Mesenchymal stem cell (in vitro differentiated cells and primary cell): ENCODE measurements around the gene ACVR1C.

Source experiments
- DNase-seq: peaks from one replicate; pipeline ENCODE4 v3.0.0-alpha.2; 2013
- H2AFZ ChIP-seq: one replicate; pipeline ENCODE4 v1.6.1; 2013; ENCODE audit warnings: low read depth, mild to moderate bottlenecking, control low read depth, inconsistent platforms, low read length, moderate library complexity
- H2AK5ac ChIP-seq: 2 replicates; pipeline ENCODE4 v1.6.1; 2013; ENCODE audit warnings: low read length, moderate library complexity, mild to moderate bottlenecking, inconsistent platforms; ENCODE audit not compliant: severe bottlenecking
- H2BK120ac ChIP-seq: one replicate; pipeline ENCODE4 v1.6.1; 2013; ENCODE audit warnings: low read depth, mild to moderate bottlenecking, inconsistent platforms, low read length, moderate library complexity
- H2BK12ac ChIP-seq, 2 experiments: one replicate each; pipeline ENCODE4 v1.6.1; 2013; ENCODE audit warnings: inconsistent platforms in 2 of 2, low read length in 2 of 2, mild to moderate bottlenecking in 2 of 2, moderate library complexity in 2 of 2, control low read depth in 1 of 2
- H2BK15ac ChIP-seq: one replicate; pipeline ENCODE4 v1.6.1; 2013; ENCODE audit warnings: mild to moderate bottlenecking, low read depth, inconsistent platforms; ENCODE audit not compliant: poor library complexity, severe bottlenecking
- H2BK5ac ChIP-seq: 2 replicates; pipeline ENCODE4 v1.6.1; 2013; ENCODE audit warnings: low read depth, mild to moderate bottlenecking, low read length, control low read depth, inconsistent platforms; ENCODE audit not compliant: poor library complexity, severe bottlenecking
- H3K14ac ChIP-seq, 2 experiments: one replicate each; pipeline ENCODE4 v1.6.1; 2013; ENCODE audit warnings: inconsistent platforms in 2 of 2, low read length in 2 of 2, control low read depth in 1 of 2, mild to moderate bottlenecking in 1 of 2, moderate library complexity in 1 of 2
- H3K18ac ChIP-seq, 2 experiments: one replicate each; pipeline ENCODE4 v1.6.1; 2013; ENCODE audit warnings: inconsistent platforms in 2 of 2, low read length in 2 of 2, control low read depth in 1 of 2, low read depth in 1 of 2, mild to moderate bottlenecking in 1 of 2
- H3K23ac ChIP-seq, 2 experiments: one replicate each; pipeline ENCODE4 v1.6.1; 2013; ENCODE audit warnings: inconsistent platforms in 2 of 2, low read length in 2 of 2, mild to moderate bottlenecking in 2 of 2, moderate library complexity in 2 of 2, control low read depth in 1 of 2
- H3K27ac ChIP-seq: 2 replicates; pipeline ENCODE4 v1.5.1; 2013; ENCODE audit warnings: mild to moderate bottlenecking, moderate library complexity, low read length, control low read depth, inconsistent platforms; ENCODE audit not compliant: poor library complexity, severe bottlenecking
- H3K27me3 ChIP-seq, 2 experiments: 2 replicates each; pipeline versions ENCODE4 v1.6.1 to v1.7.0; 2013; ENCODE audit warnings: low read length in 2 of 2, mild to moderate bottlenecking in 2 of 2, moderate library complexity in 2 of 2, control low read depth in 1 of 2, inconsistent platforms in 1 of 2; ENCODE audit not compliant: control insufficient read depth in 1 of 2, insufficient read depth in 1 of 2
- H3K36me3 ChIP-seq, 2 experiments: 2 replicates each; pipeline versions ENCODE4 v1.6.1 to v1.7.0; 2013; ENCODE audit warnings: low read length in 2 of 2, control low read depth in 1 of 2, inconsistent platforms in 1 of 2, low read depth in 1 of 2, mild to moderate bottlenecking in 1 of 2; ENCODE audit not compliant: insufficient read depth in 2 of 2, control insufficient read depth in 1 of 2
- H3K4ac ChIP-seq, 2 experiments: one replicate each; pipeline ENCODE4 v1.6.1; 2013; ENCODE audit warnings: inconsistent platforms in 2 of 2, low read length in 2 of 2, mild to moderate bottlenecking in 2 of 2, moderate library complexity in 2 of 2, control low read depth in 1 of 2, low read depth in 1 of 2
- H3K4me1 ChIP-seq: 2 replicates; pipeline ENCODE4 v1.6.1; 2013; ENCODE audit warnings: low read depth, low read length, control low read depth; ENCODE audit not compliant: control insufficient read depth, insufficient read depth
- H3K4me2 ChIP-seq: 2 replicates; pipeline ENCODE4 v1.6.1; 2013; ENCODE audit warnings: low read length, mild to moderate bottlenecking, inconsistent platforms; ENCODE audit not compliant: poor library complexity, severe bottlenecking
- H3K4me3 ChIP-seq, 2 experiments: 2 replicates each; pipeline versions ENCODE4 v1.5.1 to v1.7.0; 2013; ENCODE audit warnings: low read length in 2 of 2, mild to moderate bottlenecking in 2 of 2, control low read depth in 1 of 2, low read depth in 1 of 2; ENCODE audit not compliant: insufficient read depth in 1 of 2
- H3K79me1 ChIP-seq: replicated peaks from 2 replicates; pipeline ENCODE4 v1.6.1; 2013; ENCODE audit warnings: mild to moderate bottlenecking, control low read depth, low read length, inconsistent platforms; ENCODE audit not compliant: poor library complexity, severe bottlenecking
- H3K9ac ChIP-seq: 2 replicates; pipeline ENCODE4 v1.7.0; 2013; ENCODE audit warnings: mild to moderate bottlenecking, low read length, moderate library complexity
- H3K9me3 ChIP-seq: 2 replicates; pipeline ENCODE4 v1.7.0; 2013; ENCODE audit warnings: mild to moderate bottlenecking, low read length; ENCODE audit not compliant: control insufficient read depth
- H4K8ac ChIP-seq: one replicate; pipeline ENCODE4 v1.6.1; 2013; ENCODE audit warnings: inconsistent platforms, mild to moderate bottlenecking, low read length, moderate library complexity
- H4K91ac ChIP-seq: one replicate; pipeline ENCODE4 v1.6.1; 2013; ENCODE audit warnings: mild to moderate bottlenecking, low read length, inconsistent platforms
- WGBS: methylation state at CpG from one replicate; pipeline ENCODE4 v1.1.7; 2013; ENCODE audit warnings: mixed read lengths; 5-methylcytosine and 5-hydroxymethylcytosine counted together

The ACVR1C gene

DNA sequence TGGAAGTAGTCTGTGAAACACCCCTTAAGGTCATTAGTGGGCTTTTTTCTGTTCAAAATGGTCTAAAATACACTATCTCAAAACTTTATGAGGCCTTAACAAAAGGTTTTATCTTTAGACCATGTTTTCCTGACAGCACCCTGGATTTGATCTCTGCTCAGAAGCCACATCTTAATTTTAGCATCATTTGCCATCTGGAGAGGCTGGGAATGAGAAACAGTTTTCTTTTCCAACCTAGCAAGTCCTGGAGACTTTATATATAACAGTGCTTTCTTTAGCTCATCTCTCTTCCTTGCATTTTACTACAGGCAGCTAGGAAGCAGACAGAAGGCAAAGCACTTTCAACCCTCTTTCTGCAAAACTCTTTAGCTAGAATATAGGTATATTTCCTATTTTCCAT, 122.1 kb downstream of the ACVR1C start:
- Histone ChIP-seq H2BK5ac (no peak overlapping the region), H2BK15ac (no peak overlapping the region), H3K9ac (no peak overlapping the region), H3K79me1 (no peaks in the 10 kb centered on the region), H3K36me3 (no peaks in the 10 kb centered on the region), H3K4me1 (no peaks in the 10 kb centered on the region), H2BK120ac (no peak overlapping the region), H2BK12ac (no peak overlapping the region), H3K4ac (no peak overlapping the region), H3K4me3 (no peak overlapping the region), H4K91ac (no peak overlapping the region), H3K14ac (no peak overlapping the region), H4K8ac (no peak overlapping the region), H3K27ac (no peak overlapping the region), H3K4me2 (no peak overlapping the region), H2AFZ (no peak overlapping the region), H3K18ac (no peak overlapping the region), H3K23ac (no peak overlapping the region), H3K27me3 (no peaks in the 10 kb centered on the region), H2AK5ac (no peak overlapping the region), H3K9me3 (peaks cover 16% of the 10 kb centered on the region)
- no peak for DNase-seq

GRCh38 chr2:157504623-157505022, 124.0 kb downstream of the ACVR1C start:
- H3K23ac ChIP-seq: no peak overlapping the region
- WGBS: 98% methylated on average over 3 of the region's 4 CpGs
- no peak overlapping the region for H2BK5ac ChIP-seq
- no peak overlapping the region for H2AFZ ChIP-seq
- no peak overlapping the region for H3K4me3 ChIP-seq
- H3K9ac ChIP-seq: no peak overlapping the region
- H4K8ac ChIP-seq: no peak overlapping the region
- H3K4me1 ChIP-seq: no peaks in the 10 kb centered on the region
- no peak overlapping the region for H4K91ac ChIP-seq
- H3K14ac ChIP-seq: no peak overlapping the region
- H3K27me3 ChIP-seq: no peaks in the 10 kb centered on the region
- H2AK5ac ChIP-seq: no peak overlapping the region
- no peak overlapping the region for H3K4me2 ChIP-seq
- H2BK120ac ChIP-seq: no peak overlapping the region
- peaks cover 16% of the 10 kb centered on the region for H3K9me3 ChIP-seq
- no peaks in the 10 kb centered on the region for H3K79me1 ChIP-seq
- H3K36me3 ChIP-seq: no peaks in the 10 kb centered on the region
- H3K4ac ChIP-seq: no peak overlapping the region
- no peak overlapping the region for H2BK12ac ChIP-seq
- no peak overlapping the region for H3K27ac ChIP-seq
- DNase-seq: no peak
- H3K18ac ChIP-seq: no peak overlapping the region
- no peak overlapping the region for H2BK15ac ChIP-seq

DNA sequence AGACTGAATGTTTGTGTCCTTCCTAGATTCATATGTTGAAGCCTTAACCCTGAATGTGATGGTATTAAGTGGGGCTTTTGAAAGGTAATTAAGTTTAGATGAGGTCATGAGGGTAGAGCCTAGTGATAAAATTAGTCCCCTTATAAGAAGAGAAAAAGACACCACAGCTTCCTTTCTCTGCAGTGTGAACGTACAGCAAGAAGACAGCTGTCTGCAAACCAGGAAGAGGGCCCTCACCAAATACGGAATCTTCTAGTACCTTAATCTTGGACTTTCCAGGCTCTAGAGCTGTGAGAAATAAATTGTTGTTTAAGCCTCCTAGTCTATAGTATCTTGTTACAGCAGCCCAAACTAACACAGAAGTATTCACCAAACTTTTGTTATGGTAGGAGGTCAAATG, 127.6 kb downstream of the ACVR1C start:
- Histone ChIP-seq H3K4me3 (no peak overlapping the region), H3K4me1 (no peaks in the 10 kb centered on the region), H4K8ac (no peak overlapping the region), H3K27me3 (no peaks in the 10 kb centered on the region), H2AFZ (no peak overlapping the region), H3K79me1 (no peaks in the 10 kb centered on the region), H3K9me3 (peaks cover 11% of the 10 kb centered on the region), H2AK5ac (no peak overlapping the region), H3K18ac (no peak overlapping the region), H3K9ac (no peak overlapping the region), H2BK120ac (no peak overlapping the region), H2BK12ac (no peak overlapping the region), H3K23ac (no peak overlapping the region), H3K14ac (no peak overlapping the region), H3K27ac (no peak overlapping the region), H2BK15ac (no peak overlapping the region), H3K4me2 (no peak overlapping the region), H2BK5ac (no peak overlapping the region), H3K4ac (no peak overlapping the region), H3K36me3 (no peaks in the 10 kb centered on the region), H4K91ac (no peak overlapping the region)
- DNase-seq: no peak
- no CpG with 5 or more reads among the region's 2 CpGs for WGBS

DNA sequence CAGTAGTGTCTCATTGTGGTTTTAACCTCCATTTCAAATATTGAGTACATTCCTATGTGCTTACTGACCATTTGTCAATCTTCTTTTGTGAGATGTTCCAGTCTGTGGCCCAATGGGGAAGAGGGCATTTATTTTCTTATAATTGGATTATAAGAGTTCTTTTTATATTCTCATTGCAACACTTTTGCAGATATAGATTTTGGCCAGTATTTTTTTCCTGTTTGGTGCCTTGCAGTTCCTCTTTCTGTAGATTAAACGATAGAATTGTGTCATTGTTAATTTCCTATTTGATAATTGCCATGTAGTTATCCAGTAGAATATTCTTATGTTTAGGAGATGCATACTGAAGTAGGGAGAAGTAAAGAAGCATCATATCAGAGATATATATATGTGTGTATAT, 128.3 kb downstream of the ACVR1C start:
- no peak overlapping the region for H4K8ac ChIP-seq
- no peak overlapping the region for H3K9ac ChIP-seq
- no peak overlapping the region for H2AK5ac ChIP-seq
- H3K18ac ChIP-seq: no peak overlapping the region
- H3K79me1 ChIP-seq: no peaks in the 10 kb centered on the region
- peaks cover 4% of the 10 kb centered on the region for H3K9me3 ChIP-seq
- WGBS: 100% methylated on average over 1 of the region's 1 CpG
- H3K27me3 ChIP-seq: no peaks in the 10 kb centered on the region
- no peak overlapping the region for H2AFZ ChIP-seq
- no peak overlapping the region for H3K4me2 ChIP-seq
- H3K36me3 ChIP-seq: no peaks in the 10 kb centered on the region
- H2BK5ac ChIP-seq: no peak overlapping the region
- no peak overlapping the region for H3K14ac ChIP-seq
- H3K4me3 ChIP-seq: no peak overlapping the region
- H2BK12ac ChIP-seq: no peak overlapping the region
- H3K27ac ChIP-seq: no peak overlapping the region
- no peak overlapping the region for H2BK15ac ChIP-seq
- no peak for DNase-seq
- no peak overlapping the region for H4K91ac ChIP-seq
- no peak overlapping the region for H2BK120ac ChIP-seq
- H3K4me1 ChIP-seq: no peaks in the 10 kb centered on the region
- no peak overlapping the region for H3K23ac ChIP-seq
- no peak overlapping the region for H3K4ac ChIP-seq
